Muscle layer of duodenum (tissue), 2 donors: Measurements from ENCODE around the gene DNPEP.

Experiments used
- H3K27ac ChIP-seq: one replicate; pipeline ENCODE4 v1.7.0; 2013; ENCODE audit warnings: mild to moderate bottlenecking, low read length
- H3K27me3 ChIP-seq: one replicate; pipeline ENCODE4 v1.7.0; 2013; ENCODE audit warnings: low read depth, mild to moderate bottlenecking, control low read depth, low read length
- H3K36me3 ChIP-seq, 2 donors: one replicate each; pipeline ENCODE4 v1.7.0; 2013; ENCODE audit warnings: low read length in 2 of 2, control low read depth in 1 of 2, mild to moderate bottlenecking in 1 of 2; ENCODE audit not compliant: insufficient read depth in 2 of 2, control insufficient read depth in 1 of 2
- H3K4me1 ChIP-seq, 2 donors: one replicate each; pipeline ENCODE4 v1.7.0; 2013; ENCODE audit warnings: low read length in 2 of 2, mild to moderate bottlenecking in 2 of 2, control low read depth in 1 of 2, moderate library complexity in 1 of 2; ENCODE audit not compliant: insufficient read depth in 2 of 2, control insufficient read depth in 1 of 2
- H3K4me3 ChIP-seq, 2 donors: one replicate each; pipeline ENCODE4 v1.7.0; 2013; ENCODE audit warnings: low read length in 2 of 2, low read depth in 1 of 2, mild to moderate bottlenecking in 1 of 2
- H3K9me3 ChIP-seq, 2 donors: one replicate each; pipeline ENCODE4 v1.7.0; 2013; ENCODE audit warnings: low read length in 2 of 2, control low read depth in 1 of 2, mild to moderate bottlenecking in 1 of 2; ENCODE audit not compliant: control insufficient read depth in 1 of 2
- donor health status: healthy.

Gene DNPEP

GRCh38 chr2:219405958-219406860 lies 18.5 kb upstream of the DNPEP start:
- Histone ChIP-seq H3K9me3 (no peaks in the 10 kb centered on the region), H3K4me3 (peak overlapping the region in 1 of 2 donors; percentile 30), H3K4me1 (peaks cover 0 to 8% of the 10 kb centered on the region in 2 donors), H3K36me3 (no peaks in the 10 kb centered on the region), H3K27ac (peak overlapping the region; percentile 92), H3K27me3 (no peaks in the 10 kb centered on the region)

- H3K27me3 ChIP-seq = no peaks in the 10 kb centered on the region
- no peaks in the 10 kb centered on the region for H3K36me3 ChIP-seq
- peak overlapping the region; percentile 92 for H3K27ac ChIP-seq
- peak overlapping the region in 1 of 2 donors; percentile 30 for H3K4me3 ChIP-seq
- peaks cover 0 to 8% of the 10 kb centered on the region in 2 donors for H3K4me1 ChIP-seq
- H3K9me3 ChIP-seq = no peaks in the 10 kb centered on the region
These were observed 17.7 kb upstream of the DNPEP start for GRCh38 chr2:219405451-219405850.

GRCh38 chr2:219404954-219405353 lies 17.2 kb upstream of the DNPEP start:
- Histone ChIP-seq H3K27me3 (no peaks in the 10 kb centered on the region), H3K4me1 (peaks cover 0 to 8% of the 10 kb centered on the region in 2 donors), H3K27ac (peak overlapping the region; percentile 92), H3K36me3 (no peaks in the 10 kb centered on the region), H3K4me3 (peak overlapping the region in 1 of 2 donors; percentile 30), H3K9me3 (no peaks in the 10 kb centered on the region)

- Histone ChIP-seq H3K27me3 (no peaks in the 10 kb centered on the region), H3K36me3 (no peaks in the 10 kb centered on the region), H3K9me3 (no peaks in the 10 kb centered on the region), H3K4me1 (peaks cover 0 to 8% of the 10 kb centered on the region in 2 donors), H3K4me3 (peak overlapping the region in 1 of 2 donors; percentile 30), H3K27ac (peak overlapping the region; percentile 92)
These were observed 16.7 kb upstream of the DNPEP start for GRCh38 chr2:219404291-219404910.

- peaks cover 0 to 8% of the 10 kb centered on the region in 2 donors for H3K4me1 ChIP-seq
- H3K27ac ChIP-seq = peak overlapping the region; percentile 24
These were observed 16.1 kb upstream of the DNPEP start for GRCh38 chr2:219403861-219404260.

GRCh38 chr2:219402665-219403515 lies 15.2 kb upstream of the DNPEP start:
- Histone ChIP-seq H3K36me3 (no peaks in the 10 kb centered on the region), H3K27me3 (no peaks in the 10 kb centered on the region), H3K4me3 (no peak overlapping the region), H3K4me1 (peaks cover 4 to 8% of the 10 kb centered on the region in 2 donors), H3K9me3 (no peaks in the 10 kb centered on the region), H3K27ac (peak overlapping the region; percentile 24)

More at GRCh38 chr2:219403861-219404260, 16.1 kb upstream of the DNPEP start:
- Histone ChIP-seq H3K27me3 (no peaks in the 10 kb centered on the region), H3K4me3 (no peak overlapping the region), H3K9me3 (no peaks in the 10 kb centered on the region), H3K36me3 (no peaks in the 10 kb centered on the region)

GRCh38 chr2:219401606-219402005 lies 13.9 kb upstream of the DNPEP start:
- H3K36me3 ChIP-seq = no peaks in the 10 kb centered on the region

GRCh38 chr2:219400562-219400961 lies 12.8 kb upstream of the DNPEP start:
- Histone ChIP-seq H3K27me3 (no peaks in the 10 kb centered on the region), H3K9me3 (no peaks in the 10 kb centered on the region), H3K4me3 (no peak overlapping the region), H3K27ac (no peak overlapping the region), H3K4me1 (peaks cover 4 to 8% of the 10 kb centered on the region in 2 donors), H3K36me3 (no peaks in the 10 kb centered on the region)

More at GRCh38 chr2:219401606-219402005, 13.9 kb upstream of the DNPEP start:
- Histone ChIP-seq H3K4me3 (no peak overlapping the region), H3K27me3 (no peaks in the 10 kb centered on the region), H3K9me3 (no peaks in the 10 kb centered on the region), H3K27ac (no peak overlapping the region), H3K4me1 (peaks cover 4 to 8% of the 10 kb centered on the region in 2 donors)

GRCh38 chr2:219399716-219400478 lies 12.2 kb upstream of the DNPEP start:
- H3K9me3 ChIP-seq = no peaks in the 10 kb centered on the region
- no peaks in the 10 kb centered on the region for H3K36me3 ChIP-seq
- no peak overlapping the region for H3K27ac ChIP-seq
- H3K27me3 ChIP-seq = no peaks in the 10 kb centered on the region
- no peak overlapping the region for H3K4me3 ChIP-seq
- H3K4me1 ChIP-seq = peaks cover 4 to 8% of the 10 kb centered on the region in 2 donors

GRCh38 chr2:219398721-219399363 lies 11.1 kb upstream of the DNPEP start:
- Histone ChIP-seq H3K4me3 (peak overlapping the region in 1 of 2 donors; percentile 16), H3K27me3 (no peaks in the 10 kb centered on the region), H3K4me1 (peaks cover 4 to 8% of the 10 kb centered on the region in 2 donors), H3K9me3 (no peaks in the 10 kb centered on the region), H3K36me3 (no peaks in the 10 kb centered on the region), H3K27ac (peak overlapping the region; percentile 7)
